ENCODE results near the gene QSOX1.

Gene QSOX1

DNA sequence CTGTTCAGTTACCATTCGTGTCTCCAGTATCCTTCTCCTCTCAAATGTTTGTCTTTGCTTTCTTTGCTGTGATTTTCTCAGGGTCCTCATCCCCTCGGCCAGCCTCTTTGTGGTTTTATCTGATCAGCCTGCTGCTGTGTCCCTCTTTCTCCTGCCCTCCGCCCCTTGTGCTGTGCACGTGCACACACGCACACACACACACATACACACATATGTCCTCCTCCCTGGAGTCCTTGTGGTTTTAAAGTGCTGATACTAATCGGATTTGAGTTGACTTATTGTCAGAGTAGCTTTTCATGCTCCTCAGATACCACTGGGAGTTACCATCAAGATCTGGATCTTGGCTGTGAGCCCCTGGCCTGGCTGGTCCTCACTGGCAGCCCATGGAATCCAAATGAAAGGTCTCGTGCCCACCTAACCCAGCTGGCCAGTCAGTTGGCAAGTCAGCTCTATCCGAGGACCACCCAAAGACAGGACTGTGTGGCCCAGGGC is 34.1 kb downstream of the QSOX1 start:
- Histone ChIP-seq H3K27ac (ENCODE audit: low read depth, low read length) (no peak overlapping the region), H3K27me3 (ENCODE audit: control insufficient read depth, insufficient read depth, low read length) (no peaks in the 10 kb centered on the region), H3K9ac (ENCODE audit: low read length) (no peak overlapping the region), H3K36me3 (ENCODE audit: control insufficient read depth, insufficient read depth, low read length) (peaks cover 20% of the 10 kb centered on the region), H3K4me3 (ENCODE audit: low read length) (no peak overlapping the region), H3K4me1 (ENCODE audit: control insufficient read depth, insufficient read depth, low read length) (no peaks in the 10 kb centered on the region)

DNA sequence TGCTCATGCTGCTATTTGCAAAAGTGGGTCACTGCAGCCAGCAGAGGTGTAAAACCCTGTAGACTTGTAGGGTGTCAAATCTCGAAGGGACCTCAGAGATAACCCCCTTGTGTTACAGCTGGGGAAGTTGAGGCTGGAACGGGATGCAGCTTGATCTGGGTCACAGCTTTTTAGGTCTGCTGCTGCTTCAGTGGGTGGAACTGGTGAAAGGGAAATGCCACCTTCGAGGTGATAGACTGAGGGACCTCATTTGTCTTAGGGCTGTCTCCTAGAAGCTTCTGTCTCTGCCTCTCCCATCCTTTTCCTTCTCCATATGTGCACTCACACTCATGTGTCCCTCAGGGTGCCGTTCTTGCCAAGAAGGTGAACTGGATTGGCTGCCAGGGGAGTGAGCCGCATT is 35.4 kb downstream of the QSOX1 start:
- Histone ChIP-seq H3K9ac (ENCODE audit: low read length) (no peak overlapping the region), H3K4me3 (ENCODE audit: low read length) (no peak overlapping the region), H3K4me1 (ENCODE audit: control insufficient read depth, insufficient read depth, low read length) (no peaks in the 10 kb centered on the region), H3K27me3 (ENCODE audit: control insufficient read depth, insufficient read depth, low read length) (no peaks in the 10 kb centered on the region), H3K36me3 (ENCODE audit: control insufficient read depth, insufficient read depth, low read length) (peaks cover 21% of the 10 kb centered on the region), H3K27ac (ENCODE audit: low read depth, low read length) (no peak overlapping the region)

DNA sequence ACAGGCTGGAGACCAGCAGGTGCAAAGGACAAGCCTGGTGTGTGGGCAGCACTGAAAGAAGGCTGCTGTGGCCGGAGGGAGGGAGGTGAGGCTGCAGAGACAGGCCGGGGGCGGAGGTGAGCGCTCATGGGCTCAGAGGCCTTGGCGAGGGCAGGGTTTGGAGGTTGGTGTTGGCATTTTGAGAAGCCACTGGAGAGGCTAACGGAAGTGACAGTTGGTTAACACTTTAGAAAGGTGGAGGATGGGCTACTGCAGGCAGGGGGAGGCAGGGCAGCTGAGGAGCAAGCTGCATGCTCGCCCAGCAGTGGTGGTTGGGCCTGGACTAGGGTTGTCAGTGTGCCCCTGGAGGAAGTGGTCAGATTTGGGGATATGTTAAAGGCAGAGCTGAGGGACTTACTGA is 37.5 kb downstream of the QSOX1 start:
- Histone ChIP-seq H3K36me3 (ENCODE audit: control insufficient read depth, insufficient read depth, low read length) (peaks cover 18% of the 10 kb centered on the region), H3K4me3 (ENCODE audit: low read length) (no peak overlapping the region), H3K27me3 (ENCODE audit: control insufficient read depth, insufficient read depth, low read length) (no peaks in the 10 kb centered on the region), H3K27ac (ENCODE audit: low read depth, low read length) (no peak overlapping the region), H3K9ac (ENCODE audit: low read length) (no peak overlapping the region), H3K4me1 (ENCODE audit: control insufficient read depth, insufficient read depth, low read length) (no peaks in the 10 kb centered on the region)

DNA sequence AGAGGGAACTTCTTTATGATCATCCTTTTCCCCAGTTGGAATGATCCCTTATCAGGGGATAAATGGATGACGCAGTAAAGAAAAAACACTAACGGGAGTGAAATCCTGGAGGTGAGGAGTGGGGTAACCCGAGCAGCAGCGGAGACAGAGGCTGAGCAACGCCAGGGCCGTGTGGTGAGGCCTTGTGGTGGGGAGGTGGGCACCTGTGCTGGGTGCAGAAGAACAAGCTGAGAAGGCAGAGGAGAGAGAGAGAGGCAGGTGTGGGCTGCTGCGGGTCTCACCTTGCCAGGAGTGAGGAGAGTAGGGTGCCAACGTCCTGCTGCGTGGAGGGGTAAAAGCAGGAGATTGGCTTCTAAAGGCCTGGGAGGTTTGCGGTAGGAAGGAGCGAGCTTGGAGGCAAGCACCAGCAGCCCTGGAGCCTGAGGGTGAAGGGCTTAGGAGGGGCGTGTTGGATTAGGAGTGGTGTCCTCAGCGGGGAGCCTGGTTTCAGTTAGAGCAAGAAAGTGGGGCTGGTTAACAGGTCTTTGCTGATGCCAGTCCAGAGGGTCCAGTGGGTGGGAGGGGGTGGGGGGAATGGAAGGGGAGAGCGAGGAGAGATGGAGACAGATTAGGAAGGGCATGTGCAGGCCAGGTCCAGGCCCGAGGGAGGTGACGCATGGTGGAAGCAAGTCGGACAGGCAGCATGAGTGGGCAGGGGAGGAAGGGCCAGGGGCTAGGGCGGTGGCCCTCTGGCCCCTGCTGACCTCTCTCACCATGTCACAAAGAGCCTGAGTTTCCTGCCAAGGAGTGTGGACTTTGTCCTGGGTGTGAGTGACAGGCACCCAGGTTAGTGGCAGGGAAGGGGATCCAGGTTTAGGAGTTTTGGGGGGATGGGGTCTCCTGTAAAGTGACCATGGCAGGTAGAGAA is 38.7 kb downstream of the QSOX1 start:
- Histone ChIP-seq H3K4me1 (ENCODE audit: control insufficient read depth, insufficient read depth, low read length) (no peaks in the 10 kb centered on the region), H3K36me3 (ENCODE audit: control insufficient read depth, insufficient read depth, low read length) (peaks cover 18% of the 10 kb centered on the region), H3K9ac (ENCODE audit: low read length) (no peak overlapping the region), H3K4me3 (ENCODE audit: low read length) (no peak overlapping the region), H3K27ac (ENCODE audit: low read depth, low read length) (no peak overlapping the region), H3K27me3 (ENCODE audit: control insufficient read depth, insufficient read depth, low read length) (no peaks in the 10 kb centered on the region)

DNA sequence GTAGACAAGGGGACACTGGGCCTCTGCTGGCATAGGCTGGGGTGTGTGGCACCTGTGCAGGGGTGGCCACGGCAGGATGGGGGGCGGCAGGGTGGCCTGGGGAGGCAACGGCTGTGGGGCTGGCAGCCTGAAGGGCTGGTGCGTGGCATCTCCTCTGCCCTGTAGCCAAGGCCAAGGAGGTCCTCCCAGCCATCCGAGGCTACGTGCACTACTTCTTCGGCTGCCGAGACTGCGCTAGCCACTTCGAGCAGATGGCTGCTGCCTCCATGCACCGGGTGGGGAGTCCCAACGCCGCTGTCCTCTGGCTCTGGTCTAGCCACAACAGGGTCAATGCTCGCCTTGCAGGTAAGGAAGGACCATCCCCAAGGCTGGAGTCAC is 39.4 kb downstream of the QSOX1 start:
- no peaks in the 10 kb centered on the region for H3K4me1 ChIP-seq (ENCODE audit: control insufficient read depth, insufficient read depth, low read length)
- no peak overlapping the region for H3K4me3 ChIP-seq (ENCODE audit: low read length)
- no peak overlapping the region for H3K9ac ChIP-seq (ENCODE audit: low read length)
- peaks cover 18% of the 10 kb centered on the region for H3K36me3 ChIP-seq (ENCODE audit: control insufficient read depth, insufficient read depth, low read length)
- H3K27me3 ChIP-seq (ENCODE audit: control insufficient read depth, insufficient read depth, low read length), result no peaks in the 10 kb centered on the region
- no peak overlapping the region for H3K27ac ChIP-seq (ENCODE audit: low read depth, low read length)

DNA sequence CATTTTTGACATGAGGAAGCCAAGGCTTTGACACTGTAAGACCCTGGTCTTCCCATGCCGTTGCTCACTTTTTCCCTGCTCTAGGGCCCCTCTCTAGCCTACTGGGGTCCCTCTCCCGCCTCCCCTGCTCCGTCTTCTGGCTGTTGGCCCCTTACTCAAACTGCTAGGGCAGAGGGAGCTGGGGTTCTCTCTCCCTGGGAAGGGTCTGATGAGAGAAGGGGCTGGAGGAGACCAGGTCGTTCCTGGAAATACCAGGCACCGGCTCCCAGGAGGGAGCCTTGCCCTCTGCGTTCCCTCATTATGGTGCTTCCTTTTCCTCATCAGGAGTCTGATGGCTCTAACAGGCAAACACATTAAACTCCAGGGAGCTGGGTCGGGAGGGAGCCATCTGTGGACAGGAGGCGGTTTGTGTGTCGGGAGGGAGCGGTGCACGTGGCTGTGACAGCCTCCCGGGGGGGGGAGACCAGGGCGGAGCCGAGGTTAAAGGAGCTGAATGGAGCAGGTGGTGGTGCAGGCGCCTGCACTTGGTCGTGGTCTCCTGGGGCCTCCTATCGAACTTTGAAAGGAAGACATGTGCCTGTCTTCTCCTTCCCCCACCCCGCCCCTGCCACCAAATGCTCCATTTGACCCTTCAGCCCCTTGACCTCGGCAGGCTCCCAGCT is 40.0 kb downstream of the QSOX1 start:
- Histone ChIP-seq H3K27me3 (ENCODE audit: control insufficient read depth, insufficient read depth, low read length) (no peaks in the 10 kb centered on the region), H3K36me3 (ENCODE audit: control insufficient read depth, insufficient read depth, low read length) (peaks cover 18% of the 10 kb centered on the region), H3K4me1 (ENCODE audit: control insufficient read depth, insufficient read depth, low read length) (no peaks in the 10 kb centered on the region), H3K9ac (ENCODE audit: low read length) (no peak overlapping the region), H3K27ac (ENCODE audit: low read depth, low read length) (no peak overlapping the region), H3K4me3 (ENCODE audit: low read length) (no peak overlapping the region)

DNA sequence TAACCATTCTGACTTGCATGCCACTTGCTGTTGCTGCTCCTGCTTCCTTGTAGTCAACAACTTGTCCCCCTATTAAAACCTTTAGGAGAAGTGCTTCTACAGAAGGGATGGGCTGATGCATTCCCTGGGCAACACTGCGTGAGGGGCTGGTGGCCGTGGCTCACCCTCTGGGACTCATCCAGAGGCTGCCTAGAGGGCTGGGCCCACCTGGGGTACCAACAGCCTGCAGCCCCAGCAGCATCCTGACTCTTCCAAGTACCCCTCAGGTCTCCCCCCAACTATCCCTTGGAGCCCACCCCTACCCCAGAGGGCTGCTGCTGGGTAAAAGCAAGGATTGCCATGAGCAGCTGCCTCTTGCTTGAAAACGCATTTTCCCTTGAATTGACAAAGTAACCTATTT is 40.7 kb downstream of the QSOX1 start:
- Histone ChIP-seq H3K27me3 (ENCODE audit: control insufficient read depth, insufficient read depth, low read length) (no peaks in the 10 kb centered on the region), H3K4me3 (ENCODE audit: low read length) (no peak overlapping the region), H3K36me3 (ENCODE audit: control insufficient read depth, insufficient read depth, low read length) (peaks cover 12% of the 10 kb centered on the region), H3K4me1 (ENCODE audit: control insufficient read depth, insufficient read depth, low read length) (no peaks in the 10 kb centered on the region), H3K9ac (ENCODE audit: low read length) (no peak overlapping the region), H3K27ac (ENCODE audit: low read depth, low read length) (no peak overlapping the region)

DNA sequence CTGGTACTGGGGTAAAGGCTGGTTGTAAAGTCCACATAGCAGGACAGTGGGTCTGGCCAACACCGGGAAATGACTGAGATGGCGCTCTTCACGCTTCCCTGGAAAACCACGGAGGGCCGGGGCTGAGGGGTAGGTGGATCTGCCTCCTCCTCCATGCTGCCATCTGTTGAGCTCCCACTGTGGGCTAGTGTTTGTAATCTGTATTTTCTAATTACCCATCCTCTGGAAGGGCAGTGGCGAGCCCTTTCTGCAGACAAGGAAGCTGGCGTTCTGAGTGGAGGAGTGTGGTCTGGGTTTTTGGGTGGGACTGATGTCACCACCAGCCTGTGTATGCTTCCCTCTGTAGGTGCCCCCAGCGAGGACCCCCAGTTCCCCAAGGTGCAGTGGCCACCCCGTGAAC is 41.2 kb downstream of the QSOX1 start:
- H3K36me3 ChIP-seq (ENCODE audit: control insufficient read depth, insufficient read depth, low read length), result peaks cover 10% of the 10 kb centered on the region
- H3K27ac ChIP-seq (ENCODE audit: low read depth, low read length), result no peak overlapping the region
- no peaks in the 10 kb centered on the region for H3K27me3 ChIP-seq (ENCODE audit: control insufficient read depth, insufficient read depth, low read length)
- H3K4me3 ChIP-seq (ENCODE audit: low read length), result no peak overlapping the region
- H3K9ac ChIP-seq (ENCODE audit: low read length), result no peak overlapping the region
- no peaks in the 10 kb centered on the region for H3K4me1 ChIP-seq (ENCODE audit: control insufficient read depth, insufficient read depth, low read length)

DNA sequence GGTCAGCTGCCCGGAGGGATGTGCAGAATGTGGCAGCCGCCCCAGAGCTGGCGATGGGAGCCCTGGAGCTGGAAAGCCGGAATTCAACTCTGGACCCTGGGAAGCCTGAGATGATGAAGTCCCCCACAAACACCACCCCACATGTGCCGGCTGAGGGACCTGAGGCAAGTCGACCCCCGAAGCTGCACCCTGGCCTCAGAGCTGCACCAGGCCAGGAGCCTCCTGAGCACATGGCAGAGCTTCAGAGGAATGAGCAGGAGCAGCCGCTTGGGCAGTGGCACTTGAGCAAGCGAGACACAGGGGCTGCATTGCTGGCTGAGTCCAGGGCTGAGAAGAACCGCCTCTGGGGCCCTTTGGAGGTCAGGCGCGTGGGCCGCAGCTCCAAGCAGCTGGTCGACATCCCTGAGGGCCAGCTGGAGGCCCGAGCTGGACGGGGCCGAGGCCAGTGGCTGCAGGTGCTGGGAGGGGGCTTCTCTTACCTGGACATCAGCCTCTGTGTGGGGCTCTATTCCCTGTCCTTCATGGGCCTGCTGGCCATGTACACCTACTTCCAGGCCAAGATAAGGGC is 41.9 kb downstream of the QSOX1 start:
- no peaks in the 10 kb centered on the region for H3K27me3 ChIP-seq (ENCODE audit: control insufficient read depth, insufficient read depth, low read length)
- H3K27ac ChIP-seq (ENCODE audit: low read depth, low read length), result no peak overlapping the region
- no peaks in the 10 kb centered on the region for H3K4me1 ChIP-seq (ENCODE audit: control insufficient read depth, insufficient read depth, low read length)
- no peak overlapping the region for H3K4me3 ChIP-seq (ENCODE audit: low read length)
- H3K36me3 ChIP-seq (ENCODE audit: control insufficient read depth, insufficient read depth, low read length), result peaks cover 5% of the 10 kb centered on the region
- no peak overlapping the region for H3K9ac ChIP-seq (ENCODE audit: low read length)

DNA sequence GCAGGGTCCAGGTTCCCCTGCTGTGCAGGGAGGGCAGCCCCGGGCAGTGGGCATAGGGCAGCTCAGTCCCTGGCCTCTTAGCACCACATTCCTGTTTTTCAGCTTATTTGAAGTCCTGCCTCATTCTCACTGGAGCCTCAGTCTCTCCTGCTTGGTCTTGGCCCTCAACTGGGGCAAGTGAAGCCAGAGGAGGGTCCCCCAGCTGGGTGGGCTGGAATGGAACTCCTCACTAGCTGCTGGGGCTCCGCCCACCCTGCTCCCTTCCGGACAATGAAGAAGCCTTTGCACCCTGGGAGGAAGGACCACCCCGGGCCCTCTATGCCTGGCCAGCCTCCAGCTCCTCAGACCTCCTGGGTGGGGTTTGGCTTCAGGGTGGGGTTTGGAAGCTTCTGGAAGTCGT is 42.6 kb downstream of the QSOX1 start:
- no peak overlapping the region for H3K9ac ChIP-seq (ENCODE audit: low read length)
- no peaks in the 10 kb centered on the region for H3K4me1 ChIP-seq (ENCODE audit: control insufficient read depth, insufficient read depth, low read length)
- H3K27ac ChIP-seq (ENCODE audit: low read depth, low read length), result no peak overlapping the region
- no peaks in the 10 kb centered on the region for H3K27me3 ChIP-seq (ENCODE audit: control insufficient read depth, insufficient read depth, low read length)
- peaks cover 5% of the 10 kb centered on the region for H3K36me3 ChIP-seq (ENCODE audit: control insufficient read depth, insufficient read depth, low read length)
- H3K4me3 ChIP-seq (ENCODE audit: low read length), result no peak overlapping the region

DNA sequence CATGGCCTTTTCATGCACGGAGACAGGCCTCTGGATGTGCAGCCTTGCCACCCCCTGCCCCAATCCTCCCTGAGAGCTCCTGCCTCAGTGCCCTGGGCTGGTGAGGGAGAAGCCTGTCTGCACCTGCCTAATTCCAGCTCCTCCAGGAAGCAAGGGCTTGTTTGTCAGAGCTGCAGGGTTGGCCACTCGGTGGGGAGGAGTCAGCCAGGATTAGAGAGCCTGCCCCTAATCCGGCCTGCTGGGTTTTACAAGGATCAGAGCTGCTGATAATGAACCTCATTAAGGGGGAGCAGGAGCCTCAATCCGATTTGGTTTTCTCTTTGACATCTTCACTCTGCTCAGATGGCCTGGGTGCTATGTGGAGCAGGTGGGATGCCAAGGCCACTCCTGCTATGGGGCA is 43.5 kb downstream of the QSOX1 start:
- Histone ChIP-seq H3K27me3 (ENCODE audit: control insufficient read depth, insufficient read depth, low read length) (no peaks in the 10 kb centered on the region), H3K4me3 (ENCODE audit: low read length) (no peak overlapping the region), H3K27ac (ENCODE audit: low read depth, low read length) (no peak overlapping the region), H3K9ac (ENCODE audit: low read length) (no peak overlapping the region), H3K4me1 (ENCODE audit: control insufficient read depth, insufficient read depth, low read length) (no peaks in the 10 kb centered on the region), H3K36me3 (ENCODE audit: control insufficient read depth, insufficient read depth, low read length) (peaks cover 5% of the 10 kb centered on the region)

DNA sequence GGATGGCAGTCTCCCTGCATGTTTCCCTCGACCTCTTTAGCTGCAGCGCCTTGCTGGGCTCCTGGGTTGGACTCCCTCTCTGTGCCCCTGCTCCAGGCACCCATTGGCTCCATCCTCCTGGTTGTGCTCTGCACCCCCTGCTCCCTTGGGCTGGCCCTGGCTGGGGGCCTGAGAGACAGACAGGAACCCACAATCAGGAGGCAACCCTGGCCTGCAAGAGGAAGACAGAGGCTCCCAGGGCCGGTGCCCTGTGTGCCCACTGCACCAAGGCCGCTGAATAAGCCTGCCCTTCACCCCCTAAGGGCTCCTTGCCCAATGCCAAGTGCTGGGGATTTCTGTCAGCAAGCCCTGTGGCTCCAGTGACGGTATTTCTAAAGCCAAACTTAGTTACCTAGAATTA is 43.9 kb downstream of the QSOX1 start:
- peaks cover 5% of the 10 kb centered on the region for H3K36me3 ChIP-seq (ENCODE audit: control insufficient read depth, insufficient read depth, low read length)
- no peaks in the 10 kb centered on the region for H3K27me3 ChIP-seq (ENCODE audit: control insufficient read depth, insufficient read depth, low read length)
- H3K4me3 ChIP-seq (ENCODE audit: low read length), result no peak overlapping the region
- no peak overlapping the region for H3K9ac ChIP-seq (ENCODE audit: low read length)
- no peak overlapping the region for H3K27ac ChIP-seq (ENCODE audit: low read depth, low read length)
- H3K4me1 ChIP-seq (ENCODE audit: control insufficient read depth, insufficient read depth, low read length), result no peaks in the 10 kb centered on the region
